HG02840 (cell line): ENCODE data around the gene TLL2.
A peak's percentile ranks its signal among the peaks of the same experiment; 100 is the strongest.

Source experiments
- ATAC-seq: cut with Tn5 transposase; IDR thresholded peaks from one replicate; pipeline ENCODE4 v1.9.1; 2021; ENCODE audit warnings: mild to moderate bottlenecking, moderate library complexity, moderate number of reproducible peaks; ENCODE audit not compliant: unreplicated experiment, low FRiP score

The TLL2 gene

GRCh38 chr10:96338279-96338925, 175.3 kb downstream of the TLL2 start:
- no peak for ATAC-seq

GRCh38 chr10:96337106-96337505, 176.6 kb downstream of the TLL2 start:
- no peak for ATAC-seq

- ATAC-seq = no peak
These were observed 178.9 kb downstream of the TLL2 start for GRCh38 chr10:96334616-96335526.

- ATAC-seq = no peak
These were observed 180.6 kb downstream of the TLL2 start for GRCh38 chr10:96333101-96333500.

- no peak for ATAC-seq
These were observed 186.3 kb downstream of the TLL2 start for GRCh38 chr10:96327462-96327861.

GRCh38 chr10:96325719-96326373, 187.9 kb downstream of the TLL2 start:
- peak; percentile 86 for ATAC-seq

GRCh38 chr10:96324447-96324846, 189.3 kb downstream of the TLL2 start:
- no peak for ATAC-seq

GRCh38 chr10:96322275-96322674, 191.5 kb downstream of the TLL2 start:
- ATAC-seq = no peak

- no peak for ATAC-seq
These were observed 191.9 kb downstream of the TLL2 start for GRCh38 chr10:96321822-96322221.

- ATAC-seq = no peak
These were observed 193.8 kb downstream of the TLL2 start for GRCh38 chr10:96319754-96320474.

- ATAC-seq = no peak
These were observed 196.5 kb downstream of the TLL2 start for GRCh38 chr10:96317067-96317833.
